Gastroesophageal sphincter (tissue), 3 donors: ENCODE results near the gene USP43.

Source experiments
- POLR2A ChIP-seq, 2 donors: fragments of 450-650 bp; IDR thresholded peaks; one replicate each; pipeline ENCODE4 v1.6.1; 2017; ENCODE audit warnings: antibody characterized with exemption in 2 of 2, mild to moderate bottlenecking in 2 of 2, moderate library complexity in 1 of 2
- POLR2AphosphoS5 ChIP-seq: sonication (generic); formaldehyde crosslinking; IDR thresholded peaks from one replicate; pipeline ENCODE4 v1.6.1; 2017; ENCODE audit warnings: antibody characterized with exemption
- TF ChIP-seq, protein P1 (sequence below), 4 experiments: fragments of 200-600 bp in 2 of 4; fragments of 450-650 bp in 2 of 4; sonication (generic) in 1 of 4; IDR thresholded peaks; one replicate each; pipeline ENCODE4 v1.5.1; 2017 to 2019; ENCODE audit warnings: antibody characterized with exemption in 4 of 4, mild to moderate bottlenecking in 2 of 4, moderate library complexity in 2 of 4

DNA sequence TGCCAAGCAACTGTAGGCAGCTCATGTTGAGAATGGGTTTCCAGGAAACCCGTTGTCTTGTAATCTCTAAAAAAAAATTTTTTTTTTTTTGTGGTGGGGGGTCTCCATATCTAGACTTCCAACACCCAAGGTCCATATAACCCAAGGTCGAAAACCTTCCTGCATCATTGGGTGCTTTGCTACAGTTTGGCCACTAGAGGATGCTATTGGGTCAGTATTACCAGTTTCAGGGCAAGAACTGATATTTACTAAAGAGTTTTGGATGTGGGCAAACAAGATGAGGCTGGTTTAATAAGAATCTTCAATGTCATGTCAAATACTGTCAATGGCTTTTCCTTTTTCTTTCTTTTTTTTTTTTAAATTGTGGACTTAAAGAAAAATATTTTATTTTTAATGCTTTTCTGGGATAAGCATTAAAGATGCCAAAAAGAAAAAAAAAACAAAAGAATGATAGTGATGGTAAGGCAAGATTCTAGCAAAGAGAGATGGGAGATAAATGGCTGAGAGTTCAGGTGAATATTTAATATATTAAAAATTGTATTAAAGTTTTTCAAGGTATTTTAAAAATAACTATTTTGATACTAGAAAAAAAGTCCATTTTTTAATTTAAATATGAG lies 83.8 kb downstream of the USP43 start:
- TF ChIP-seq, protein P1, sequence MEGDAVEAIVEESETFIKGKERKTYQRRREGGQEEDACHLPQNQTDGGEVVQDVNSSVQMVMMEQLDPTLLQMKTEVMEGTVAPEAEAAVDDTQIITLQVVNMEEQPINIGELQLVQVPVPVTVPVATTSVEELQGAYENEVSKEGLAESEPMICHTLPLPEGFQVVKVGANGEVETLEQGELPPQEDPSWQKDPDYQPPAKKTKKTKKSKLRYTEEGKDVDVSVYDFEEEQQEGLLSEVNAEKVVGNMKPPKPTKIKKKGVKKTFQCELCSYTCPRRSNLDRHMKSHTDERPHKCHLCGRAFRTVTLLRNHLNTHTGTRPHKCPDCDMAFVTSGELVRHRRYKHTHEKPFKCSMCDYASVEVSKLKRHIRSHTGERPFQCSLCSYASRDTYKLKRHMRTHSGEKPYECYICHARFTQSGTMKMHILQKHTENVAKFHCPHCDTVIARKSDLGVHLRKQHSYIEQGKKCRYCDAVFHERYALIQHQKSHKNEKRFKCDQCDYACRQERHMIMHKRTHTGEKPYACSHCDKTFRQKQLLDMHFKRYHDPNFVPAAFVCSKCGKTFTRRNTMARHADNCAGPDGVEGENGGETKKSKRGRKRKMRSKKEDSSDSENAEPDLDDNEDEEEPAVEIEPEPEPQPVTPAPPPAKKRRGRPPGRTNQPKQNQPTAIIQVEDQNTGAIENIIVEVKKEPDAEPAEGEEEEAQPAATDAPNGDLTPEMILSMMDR (IDR thresholded peaks at IDR 0.05): peak in 3 of 4 experiments; percentile 93 to 99 (median 98)
- TF ChIP-seq POLR2AphosphoS5: no peak
- TF ChIP-seq POLR2A (IDR thresholded peaks at IDR 0.05): no peak
